ENCODE results near the gene SAMHD1. TPM values are rescaled to one million over a fixed set of nuclear protein-coding genes. Genes with fewer than 3 reads are reported as not detected.

Gene SAMHD1
- total and polyA plus RNA-seq, 10 donors = 52.3 to 238 (median 195) TPM

- 74 to 84% (median 81%) methylated on average over 4 of the region's 4 CpGs for WGBS, 5 donors
- Histone ChIP-seq H3K9me3 (peaks cover 0 to 16% (median 10%) of the 10 kb centered on the region in 8 donors), H3K36me3 (no peaks in the 10 kb centered on the region), H3K4me1 (peaks cover 0 to 54% (median 29%) of the 10 kb centered on the region in 6 donors), H3K27ac (peak overlapping the region in 4 of 8 donors; percentile 26 to 73 (median 64)), H3K27me3 (replicated peaks in 1 of 7) (no peaks in the 10 kb centered on the region), H3K4me3 (no peak overlapping the region)
- no peak for TF ChIP-seq POLR2A (IDR thresholded peaks at IDR 0.05)
- no peak for TF ChIP-seq POLR2AphosphoS5 (IDR thresholded peaks at IDR 0.05)
- no peak for TF ChIP-seq CTCF (IDR thresholded peaks at IDR 0.05 in 8 of 11, conservative IDR thresholded peaks at IDR 0.05 in 3 of 11)
- intact Hi-C loops (cut with DNase I; ENCODE audit: low total_unique reads) = no loop called here
- no peak for DNase-seq
Measured at GRCh38 chr20:36959242-36959641, 7.7 kb upstream of the SAMHD1 start.

GRCh38 chr20:36957875-36958667 lies 6.6 kb upstream of the SAMHD1 start:
- 76 to 89% (median 77%) methylated on average over 10 of the region's 10 CpGs for WGBS, 5 donors
- H3K27me3 ChIP-seq (replicated peaks in 1 of 7) = no peaks in the 10 kb centered on the region
- peak overlapping the region in 6 of 8 donors; percentile 14 to 73 (median 42) for H3K27ac ChIP-seq
- peaks cover 0 to 61% (median 30%) of the 10 kb centered on the region in 6 donors for H3K4me1 ChIP-seq
- intact Hi-C loops (cut with DNase I; ENCODE audit: low total_unique reads) = no loop called here
- peaks cover 0 to 15% (median 10%) of the 10 kb centered on the region in 8 donors for H3K9me3 ChIP-seq
- no peaks in the 10 kb centered on the region for H3K36me3 ChIP-seq
- no peak overlapping the region for H3K4me3 ChIP-seq
- no peak for DNase-seq
- TF ChIP-seq POLR2A (IDR thresholded peaks at IDR 0.05) = no peak
- TF ChIP-seq CTCF (IDR thresholded peaks at IDR 0.05 in 8 of 11, conservative IDR thresholded peaks at IDR 0.05 in 3 of 11) = no peak
- peak in 1 of 3 donors; percentile 65 for TF ChIP-seq POLR2AphosphoS5 (IDR thresholded peaks at IDR 0.05)

- H3K27ac ChIP-seq = peak overlapping the region in 3 of 8 donors; percentile 1 to 69 (median 58)
- intact Hi-C loops (cut with DNase I; ENCODE audit: low total_unique reads) = no loop called here
- no peaks in the 10 kb centered on the region for H3K27me3 ChIP-seq (replicated peaks in 1 of 7)
- TF ChIP-seq POLR2AphosphoS5 (IDR thresholded peaks at IDR 0.05) (no peak), CTCF (IDR thresholded peaks at IDR 0.05 in 8 of 11, conservative IDR thresholded peaks at IDR 0.05 in 3 of 11) (no peak), POLR2A (IDR thresholded peaks at IDR 0.05) (no peak)
- peaks cover 4 to 71% (median 37%) of the 10 kb centered on the region in 6 donors for H3K4me1 ChIP-seq
- no peak for DNase-seq
- H3K4me3 ChIP-seq = no peak overlapping the region
- WGBS, 5 donors = 85 to 90% (median 88%) methylated on average over 2 of the region's 2 CpGs
- peaks cover 0 to 1% (median 0%) of the 10 kb centered on the region in 8 donors for H3K9me3 ChIP-seq
- H3K36me3 ChIP-seq = no peaks in the 10 kb centered on the region
Measured at GRCh38 chr20:36956674-36957073, 5.2 kb upstream of the SAMHD1 start.

GRCh38 chr20:36956016-36956415 lies 4.5 kb upstream of the SAMHD1 start:
- 59 to 88% (median 80%) methylated on average over 3 of the region's 3 CpGs for WGBS, 5 donors
- DNase-seq = no peak

More at GRCh38 chr20:36956016-36956415, 4.5 kb upstream of the SAMHD1 start:
- TF ChIP-seq POLR2AphosphoS5 (IDR thresholded peaks at IDR 0.05) = no peak
- H3K36me3 ChIP-seq = no peaks in the 10 kb centered on the region
- H3K27me3 ChIP-seq (replicated peaks in 1 of 7) = no peaks in the 10 kb centered on the region
- no peaks in the 10 kb centered on the region for H3K9me3 ChIP-seq
- intact Hi-C loops (cut with DNase I; ENCODE audit: low total_unique reads) = no loop called here
- no peak overlapping the region for H3K27ac ChIP-seq
- H3K4me3 ChIP-seq = no peak overlapping the region
- peaks cover 4 to 72% (median 37%) of the 10 kb centered on the region in 6 donors for H3K4me1 ChIP-seq

Measured in spleen (tissue), 11 donors.